Measurements from ENCODE around the gene CRYZL1. TPM values are rescaled to one million over a fixed set of nuclear protein-coding genes. Genes with fewer than 3 reads are reported as not detected.

Gene CRYZL1
- total RNA-seq, 1 experiment from 2014 or later = 13.5 TPM

- H3K4me3 Mint-ChIP-seq = no peak overlapping the region
- no peaks in the 10 kb centered on the region for H3K4me1 Mint-ChIP-seq
- H3K4me1 ChIP-seq (ENCODE audit: insufficient read depth, low read length) = no peaks in the 10 kb centered on the region
Observed at GRCh38 chr21:33611006-33611744, 30.4 kb downstream of the CRYZL1 start.

More at GRCh38 chr21:33611006-33611744, 30.4 kb downstream of the CRYZL1 start:
- H2BK20ac ChIP-seq (ENCODE audit: low read depth, low read length, poor library complexity, severe bottlenecking) = no peak overlapping the region
- no peak overlapping the region for H2AFZ ChIP-seq (ENCODE audit: low read length)
- no peaks in the 10 kb centered on the region for H4K20me1 ChIP-seq (ENCODE audit: control insufficient read depth, insufficient read depth, insufficient read length)
- H3K14ac ChIP-seq (ENCODE audit: insufficient read depth, low read length) = no peak overlapping the region
- H3K4ac ChIP-seq (ENCODE audit: low read depth, low read length) = no peak overlapping the region
- H3K56ac ChIP-seq (ENCODE audit: insufficient read length, low read depth, low read length) = no peak overlapping the region
- no peak overlapping the region for H3K27ac ChIP-seq (ENCODE audit: insufficient read length, low read depth, low read length)
- H3K79me1 ChIP-seq (ENCODE audit: insufficient read depth, low read depth, low read length, poor library complexity, severe bottlenecking) = no peaks in the 10 kb centered on the region
- H2AK5ac ChIP-seq (ENCODE audit: insufficient read length, low read length) = no peak overlapping the region
- no peak overlapping the region for H3K18ac ChIP-seq (ENCODE audit: insufficient read length, low read depth, low read length)
- no peak overlapping the region for H3K27ac Mint-ChIP-seq
- no peak overlapping the region for H3K9ac ChIP-seq (ENCODE audit: extremely low read depth, insufficient read length, low read length)
- peaks cover 0 to 15% (median 9%) of the 10 kb centered on the region in 3 experiments; a peak in 3 of 7 replicates for H3K36me3 Mint-ChIP-seq (ENCODE audit: insufficient read depth in 1 of 3, low read depth in 3 of 3)
- H4K5ac ChIP-seq (ENCODE audit: insufficient read length, low read depth, low read length) = no peak overlapping the region
- no peak overlapping the region for H3K4me2 ChIP-seq (ENCODE audit: insufficient read depth, insufficient read length, low read length)
- DNase-seq = no peak
- TF ChIP-seq, protein P1, sequence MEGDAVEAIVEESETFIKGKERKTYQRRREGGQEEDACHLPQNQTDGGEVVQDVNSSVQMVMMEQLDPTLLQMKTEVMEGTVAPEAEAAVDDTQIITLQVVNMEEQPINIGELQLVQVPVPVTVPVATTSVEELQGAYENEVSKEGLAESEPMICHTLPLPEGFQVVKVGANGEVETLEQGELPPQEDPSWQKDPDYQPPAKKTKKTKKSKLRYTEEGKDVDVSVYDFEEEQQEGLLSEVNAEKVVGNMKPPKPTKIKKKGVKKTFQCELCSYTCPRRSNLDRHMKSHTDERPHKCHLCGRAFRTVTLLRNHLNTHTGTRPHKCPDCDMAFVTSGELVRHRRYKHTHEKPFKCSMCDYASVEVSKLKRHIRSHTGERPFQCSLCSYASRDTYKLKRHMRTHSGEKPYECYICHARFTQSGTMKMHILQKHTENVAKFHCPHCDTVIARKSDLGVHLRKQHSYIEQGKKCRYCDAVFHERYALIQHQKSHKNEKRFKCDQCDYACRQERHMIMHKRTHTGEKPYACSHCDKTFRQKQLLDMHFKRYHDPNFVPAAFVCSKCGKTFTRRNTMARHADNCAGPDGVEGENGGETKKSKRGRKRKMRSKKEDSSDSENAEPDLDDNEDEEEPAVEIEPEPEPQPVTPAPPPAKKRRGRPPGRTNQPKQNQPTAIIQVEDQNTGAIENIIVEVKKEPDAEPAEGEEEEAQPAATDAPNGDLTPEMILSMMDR (conservative IDR thresholded peaks at IDR 0.05) = no peak
- no peak overlapping the region for H4K8ac ChIP-seq (replicated peaks; ENCODE audit: insufficient read length, low read depth, low read length)
- H3K9me3 ChIP-seq (ENCODE audit: control insufficient read depth, low read depth, low read length) = no peaks in the 10 kb centered on the region
- no peak overlapping the region for H2BK120ac ChIP-seq (ENCODE audit: low read depth, low read length, poor library complexity, severe bottlenecking)
- H3K23me2 ChIP-seq (ENCODE audit: insufficient read length, low read depth, low read length, poor library complexity, severe bottlenecking) = no peaks in the 10 kb centered on the region
- H3K9me3 Mint-ChIP-seq = no peaks in the 10 kb centered on the region
- no peaks in the 10 kb centered on the region for H3K27me3 Mint-ChIP-seq (ENCODE audit: low read depth)
- WGBS (ENCODE audit: extremely low coverage, insufficient read length, low lambda C conversion rate) = no CpG with 5 or more reads among the region's 7 CpGs
- H3T11ph ChIP-seq (ENCODE audit: low read length) = no peak overlapping the region
- H4K91ac ChIP-seq (ENCODE audit: insufficient read length, low read depth, low read length) = no peak overlapping the region
- no peak overlapping the region for H2BK5ac ChIP-seq (ENCODE audit: insufficient read length, low read length)
- no peaks in the 10 kb centered on the region for H3K79me2 ChIP-seq (ENCODE audit: insufficient read depth, low read length)
- no peak overlapping the region for H3K23ac ChIP-seq (ENCODE audit: insufficient read length, low read depth, low read length)
- H3K27me3 ChIP-seq (ENCODE audit: insufficient read depth, low read length) = no peaks in the 10 kb centered on the region
- H2BK12ac ChIP-seq (ENCODE audit: insufficient read length, low read depth, low read length) = no peak overlapping the region
- H2BK15ac ChIP-seq (ENCODE audit: low read depth, low read length) = no peak overlapping the region
